HEK293T (cell line): ENCODE data around the gene TMEM178B.

Source experiments
- CTCF ChIA-PET: fragments of 350-600 bp; formaldehyde crosslinking; extraction: SDS; loops from one replicate; lab custom pipeline; 2021; ENCODE audit warnings: antibody characterized with exemption, inconsistent platforms; lab: Yijun Ruan, JAX
- POLR2A ChIA-PET: fragments of 350-600 bp; formaldehyde crosslinking; extraction: SDS; loops from one replicate; lab custom pipeline; 2020; ENCODE audit warnings: antibody characterized with exemption, inconsistent platforms; lab: Yijun Ruan, JAX
- DNase-seq: peaks from one replicate; pipeline ENCODE4 v3.0.0; 2012; ENCODE audit warnings: mixed read lengths; ENCODE audit errors: extremely low spot score
- ARNT ChIP-seq: fragments of 450-650 bp; IDR thresholded peaks from 2 replicates; pipeline ENCODE4 v1.6.1; 2017; ENCODE audit warnings: mild to moderate bottlenecking
- BHLHE40 ChIP-seq: fragments of 450-650 bp; IDR thresholded peaks from 2 replicates; pipeline ENCODE4 v1.6.1; 2016; ENCODE audit warnings: mild to moderate bottlenecking, moderate library complexity, borderline replicate concordance
- CTBP1 ChIP-seq: fragments of 450-650 bp; IDR thresholded peaks from 2 replicates; pipeline ENCODE4 v1.6.1; 2016; ENCODE audit warnings: borderline replicate concordance
- ELF4 ChIP-seq: fragments of 450-650 bp; IDR thresholded peaks from 2 replicates; pipeline ENCODE4 v1.6.1; 2017; ENCODE audit warnings: antibody characterized with exemption
- FOXA1 ChIP-seq: fragments of 450-650 bp; IDR thresholded peaks from 2 replicates; pipeline ENCODE4 v1.6.1; 2016; ENCODE audit warnings: mild to moderate bottlenecking
- FOXK2 ChIP-seq: fragments of 450-650 bp; IDR thresholded peaks from 2 replicates; pipeline ENCODE4 v1.6.1; 2016; ENCODE audit warnings: mild to moderate bottlenecking
- FOXM1 ChIP-seq: fragments of 450-650 bp; IDR thresholded peaks from 2 replicates; pipeline ENCODE4 v1.6.1; 2017; ENCODE audit warnings: mild to moderate bottlenecking, borderline replicate concordance
- HDGF ChIP-seq: fragments of 450-650 bp; IDR thresholded peaks from 2 replicates; pipeline ENCODE4 v1.6.1; 2017; ENCODE audit warnings: antibody characterized with exemption, borderline replicate concordance
- L3MBTL2 ChIP-seq: fragments of 450-650 bp; conservative IDR thresholded peaks from 2 replicates; pipeline ENCODE4 v1.6.1; 2016; ENCODE audit warnings: mild to moderate bottlenecking
- LEF1 ChIP-seq: fragments of 450-650 bp; IDR thresholded peaks from 2 replicates; pipeline ENCODE4 v1.6.1; 2017; ENCODE audit warnings: mild to moderate bottlenecking, borderline replicate concordance
- NFRKB ChIP-seq: fragments of 450-650 bp; IDR thresholded peaks from 2 replicates; pipeline ENCODE4 v1.6.1; 2016; ENCODE audit warnings: mild to moderate bottlenecking, moderate library complexity
- SP1 ChIP-seq: fragments of 450-650 bp; IDR thresholded peaks from 2 replicates; pipeline ENCODE4 v1.6.1; 2017
- SUZ12 ChIP-seq: fragments of 450-650 bp; IDR thresholded peaks from 2 replicates; pipeline ENCODE4 v1.6.1; 2016; ENCODE audit warnings: mild to moderate bottlenecking
- TARDBP ChIP-seq: fragments of 450-650 bp; IDR thresholded peaks from 2 replicates; pipeline ENCODE4 v1.6.1; 2016
- ZNF384 ChIP-seq: fragments of 450-650 bp; IDR thresholded peaks from 2 replicates; pipeline ENCODE4 v1.6.1; 2016
- TF ChIP-seq, protein P1 (sequence below): fragments of 450-650 bp; IDR thresholded peaks from 2 replicates; pipeline ENCODE4 v1.6.1; 2016

The TMEM178B gene

DNA sequence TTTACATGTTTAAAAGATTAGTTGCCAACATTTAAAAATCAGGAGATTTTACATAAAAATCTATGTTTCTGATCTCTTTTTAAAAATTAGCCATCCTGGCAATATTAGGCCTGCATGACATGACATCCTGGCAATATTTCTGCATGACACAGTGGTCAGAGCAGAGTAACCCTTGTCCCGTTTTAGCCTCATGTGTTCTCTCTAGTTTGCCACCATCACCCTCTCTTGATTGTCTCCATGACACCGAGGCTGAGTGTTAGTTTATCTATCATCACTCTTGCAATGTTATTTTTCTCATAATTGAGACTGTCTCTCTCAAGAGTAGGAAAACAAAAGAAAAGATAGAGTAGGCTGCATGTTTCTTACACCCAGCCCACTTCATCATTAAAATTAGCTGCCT is 287.6 kb downstream of the TMEM178B start:
- POLR2A ChIA-PET = no interaction called here
- TF ChIP-seq SP1 = no peak
- no peak for TF ChIP-seq FOXA1
- no peak for TF ChIP-seq L3MBTL2
- no peak for TF ChIP-seq FOXK2
- TF ChIP-seq ZNF384 = no peak
- TF ChIP-seq BHLHE40 = no peak
- no peak for TF ChIP-seq SUZ12
- no peak for TF ChIP-seq NFRKB
- no peak for TF ChIP-seq HDGF
- no peak for TF ChIP-seq CTBP1
- no peak for TF ChIP-seq LEF1
- no peak for TF ChIP-seq TARDBP

DNA sequence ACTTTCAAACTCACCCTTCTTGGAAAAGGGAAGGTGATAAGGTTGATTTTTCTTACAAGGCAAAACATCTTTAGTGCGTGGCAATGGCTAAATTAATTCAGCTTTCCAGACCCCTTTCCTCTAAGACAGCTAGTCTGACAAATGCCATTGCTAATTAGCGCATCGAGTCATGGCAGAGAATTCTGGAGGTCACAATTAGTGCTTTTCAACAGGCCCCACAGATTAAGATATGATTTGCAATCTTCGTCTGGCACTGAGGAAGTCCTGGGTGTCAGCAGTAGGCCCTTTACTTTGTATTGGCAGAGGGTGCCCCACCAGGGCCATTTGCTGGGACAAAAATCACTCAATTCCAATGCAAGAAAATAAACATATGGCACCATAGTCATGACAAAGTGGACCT is 288.1 kb downstream of the TMEM178B start:
- no peak for DNase-seq
- ChIA-PET CTCF (no interaction called here), POLR2A (no interaction called here)
- TF ChIP-seq ARNT (no peak), BHLHE40 (no peak), FOXK2 (no peak), ZNF384 (no peak), SUZ12 (no peak), HDGF (no peak), LEF1 (no peak), FOXM1 (no peak), NFRKB (no peak), ELF4 (no peak), L3MBTL2 (no peak), CTBP1 (no peak), TARDBP (no peak), FOXA1 (no peak)
- TF ChIP-seq, protein P1, sequence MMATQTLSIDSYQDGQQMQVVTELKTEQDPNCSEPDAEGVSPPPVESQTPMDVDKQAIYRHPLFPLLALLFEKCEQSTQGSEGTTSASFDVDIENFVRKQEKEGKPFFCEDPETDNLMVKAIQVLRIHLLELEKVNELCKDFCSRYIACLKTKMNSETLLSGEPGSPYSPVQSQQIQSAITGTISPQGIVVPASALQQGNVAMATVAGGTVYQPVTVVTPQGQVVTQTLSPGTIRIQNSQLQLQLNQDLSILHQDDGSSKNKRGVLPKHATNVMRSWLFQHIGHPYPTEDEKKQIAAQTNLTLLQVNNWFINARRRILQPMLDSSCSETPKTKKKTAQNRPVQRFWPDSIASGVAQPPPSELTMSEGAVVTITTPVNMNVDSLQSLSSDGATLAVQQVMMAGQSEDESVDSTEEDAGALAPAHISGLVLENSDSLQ = no peak

More for the DNA sequence above, 287.6 kb downstream of the TMEM178B start:
- CTCF ChIA-PET = no interaction called here
- DNase-seq = no peak

DNA sequence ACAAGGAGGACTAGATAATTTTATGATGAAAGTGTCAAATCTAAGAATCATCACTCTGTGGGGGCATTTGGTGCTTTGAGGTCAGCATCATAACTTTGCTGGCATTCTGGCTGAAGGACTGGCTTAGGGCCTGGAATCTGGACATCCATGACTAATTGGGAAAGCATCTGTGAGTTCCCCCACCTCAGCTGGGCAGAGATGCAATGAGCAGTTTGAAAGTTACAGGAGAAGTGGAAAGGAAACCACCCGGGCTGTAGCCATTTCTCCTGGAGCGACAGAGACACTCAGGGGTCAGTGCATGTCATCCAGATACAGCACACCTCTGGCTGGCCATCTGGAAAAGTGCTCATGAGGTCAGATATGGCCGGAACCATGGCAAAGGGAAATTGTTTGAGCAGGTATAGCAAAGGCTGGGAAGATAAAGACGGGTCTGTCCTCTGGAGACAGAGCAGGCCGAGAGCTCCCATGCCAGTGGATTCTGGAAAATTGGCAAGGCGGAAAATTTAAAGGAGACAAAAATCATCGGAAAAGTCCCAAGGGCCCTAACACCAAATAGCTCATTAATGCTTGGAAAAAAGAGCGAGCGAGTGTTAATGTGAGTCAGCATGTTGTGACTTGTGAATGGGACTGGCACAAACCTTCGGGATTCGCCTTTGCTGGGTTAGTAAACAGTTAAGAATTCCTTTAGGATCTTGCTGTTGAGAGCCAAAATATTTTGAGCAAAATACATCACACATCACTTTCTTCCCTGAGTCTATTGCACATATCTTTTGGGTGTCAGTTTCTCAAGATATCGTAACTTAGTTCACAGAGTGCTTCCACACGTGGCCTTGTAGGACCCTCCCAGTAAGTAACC is 288.9 kb downstream of the TMEM178B start:
- no peak for DNase-seq
- TF ChIP-seq TARDBP = no peak
- TF ChIP-seq ELF4 = no peak
- no peak for TF ChIP-seq ZNF384
- TF ChIP-seq SUZ12 = no peak
- TF ChIP-seq, protein P1 = no peak
- no peak for TF ChIP-seq NFRKB
- no peak for TF ChIP-seq L3MBTL2
- no peak for TF ChIP-seq SP1
- CTCF ChIA-PET = no interaction called here
- POLR2A ChIA-PET = no interaction called here

DNA sequence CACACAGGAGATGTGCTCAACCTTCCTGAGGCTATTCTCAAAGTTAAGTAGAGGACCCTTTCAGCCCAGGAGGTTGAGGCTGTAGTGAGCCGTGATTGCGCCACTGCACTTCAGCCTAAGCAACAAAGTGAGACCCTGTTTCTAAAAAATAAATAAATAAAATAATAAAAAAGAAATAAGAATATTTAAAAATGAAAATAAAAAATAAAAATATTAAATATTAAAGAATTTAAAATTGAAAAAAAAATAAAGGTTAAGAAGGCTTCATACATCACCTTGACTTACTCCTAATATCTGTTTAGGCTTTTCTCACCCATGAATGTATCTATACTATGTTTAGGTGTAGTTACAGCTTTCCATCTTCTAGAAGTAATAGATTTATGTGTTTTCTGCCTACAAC is 289.9 kb downstream of the TMEM178B start:
- TF ChIP-seq SP1 (no peak), LEF1 (no peak), ZNF384 (no peak), FOXA1 (no peak), ARNT (no peak), FOXM1 (no peak), SUZ12 (no peak), FOXK2 (no peak), L3MBTL2 (no peak)
- CTCF ChIA-PET = no interaction called here
- POLR2A ChIA-PET = no interaction called here
- no peak for DNase-seq

DNA sequence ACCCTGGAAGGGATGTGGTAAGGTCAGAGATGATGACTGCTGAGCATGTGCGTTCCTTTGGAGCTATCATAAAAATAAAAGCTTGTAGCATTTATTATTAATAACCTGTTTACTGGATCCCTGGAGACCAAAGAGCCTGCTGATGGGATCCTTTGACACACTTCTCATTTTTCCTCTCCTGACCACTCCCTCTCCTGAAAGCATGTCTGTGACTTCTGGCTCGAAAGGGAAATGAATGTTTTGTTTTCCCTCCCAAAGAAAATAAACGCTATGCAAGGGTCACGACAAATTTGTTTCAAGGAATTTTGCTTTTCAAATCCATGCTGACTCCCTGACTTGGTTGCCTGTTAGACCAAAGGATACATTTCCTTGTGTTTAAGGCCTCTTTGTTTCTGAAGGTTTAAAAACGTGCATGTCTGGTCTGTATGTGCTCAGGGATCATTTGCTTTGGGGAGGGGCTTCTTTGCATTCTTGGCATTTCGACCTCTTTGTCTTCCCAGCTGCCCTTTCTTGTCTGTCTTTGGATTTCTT is 292.3 kb downstream of the TMEM178B start:
- TF ChIP-seq BHLHE40 = no peak
- TF ChIP-seq, protein P1 = no peak
- TF ChIP-seq FOXK2 = no peak
- no peak for TF ChIP-seq FOXA1
- ChIA-PET POLR2A (no interaction called here), CTCF (no interaction called here)

DNA sequence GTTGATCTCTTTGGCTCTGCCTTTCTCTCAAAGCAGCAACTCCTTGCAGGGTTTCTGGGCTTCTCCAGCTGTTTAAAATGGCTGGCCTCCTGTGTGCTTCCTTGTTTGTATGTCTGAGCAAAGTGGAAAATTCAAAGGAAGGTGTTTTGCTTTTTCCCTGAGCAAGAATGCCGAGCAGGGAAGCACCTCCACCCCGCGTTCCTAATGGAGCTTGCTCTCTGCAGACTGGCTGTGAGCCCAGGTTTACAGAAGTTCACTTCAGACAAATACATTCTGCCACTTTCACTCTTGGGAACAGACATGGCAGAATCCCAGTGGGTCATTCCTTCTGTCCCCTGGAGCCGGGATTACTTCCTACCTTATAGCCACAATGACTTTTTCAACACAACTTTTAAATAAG is 295.6 kb downstream of the TMEM178B start:
- TF ChIP-seq HDGF (no peak), SP1 (no peak), NFRKB (no peak), CTBP1 (no peak), FOXA1 (no peak), TARDBP (no peak), SUZ12 (no peak), L3MBTL2 (no peak)
- TF ChIP-seq, protein P1 = no peak
- no peak for DNase-seq
- CTCF ChIA-PET = no interaction called here

More for the DNA sequence above, 292.3 kb downstream of the TMEM178B start:
- no peak for DNase-seq

More for the DNA sequence above, 295.6 kb downstream of the TMEM178B start:
- POLR2A ChIA-PET = no interaction called here
